Measurements from ENCODE around the gene TSEN2. TPM values are rescaled to one million over a fixed set of nuclear protein-coding genes. Genes with fewer than 3 reads are reported as not detected.
"Not testable (repeated sequence)": the region's sequence is repeated elsewhere in the genome, so short reads cannot be mapped to it uniquely, and the experiment has no call there.

Gene TSEN2
- total and polyA plus RNA-seq, 10 of the 15 experiments (the other 5 are each of a cell fraction or from before 2014, with no cell fraction given) = 17.7 to 32.3 (median 24.3) TPM

DNA sequence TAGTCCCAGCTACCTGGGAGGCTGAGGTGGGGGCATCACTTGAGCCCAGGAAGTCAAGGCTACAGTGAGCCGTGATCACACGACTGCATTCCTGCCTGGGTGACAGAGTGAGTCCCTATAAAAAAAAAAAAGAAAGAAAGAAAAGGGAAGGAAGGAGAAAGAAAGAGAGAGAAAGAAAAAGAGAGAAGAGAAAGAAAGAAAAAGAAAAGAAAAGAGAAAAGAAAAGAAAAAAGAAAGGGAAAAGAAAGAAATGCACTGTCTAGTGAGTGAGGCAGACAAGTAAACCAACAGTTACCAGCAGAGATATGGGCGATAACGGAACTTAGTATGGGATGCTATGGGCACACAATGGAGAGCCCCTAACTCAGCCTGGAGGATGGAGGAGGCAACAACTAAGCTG is 37.2 kb upstream of the TSEN2 start (continued):
- TF ChIP-seq, protein P1, sequence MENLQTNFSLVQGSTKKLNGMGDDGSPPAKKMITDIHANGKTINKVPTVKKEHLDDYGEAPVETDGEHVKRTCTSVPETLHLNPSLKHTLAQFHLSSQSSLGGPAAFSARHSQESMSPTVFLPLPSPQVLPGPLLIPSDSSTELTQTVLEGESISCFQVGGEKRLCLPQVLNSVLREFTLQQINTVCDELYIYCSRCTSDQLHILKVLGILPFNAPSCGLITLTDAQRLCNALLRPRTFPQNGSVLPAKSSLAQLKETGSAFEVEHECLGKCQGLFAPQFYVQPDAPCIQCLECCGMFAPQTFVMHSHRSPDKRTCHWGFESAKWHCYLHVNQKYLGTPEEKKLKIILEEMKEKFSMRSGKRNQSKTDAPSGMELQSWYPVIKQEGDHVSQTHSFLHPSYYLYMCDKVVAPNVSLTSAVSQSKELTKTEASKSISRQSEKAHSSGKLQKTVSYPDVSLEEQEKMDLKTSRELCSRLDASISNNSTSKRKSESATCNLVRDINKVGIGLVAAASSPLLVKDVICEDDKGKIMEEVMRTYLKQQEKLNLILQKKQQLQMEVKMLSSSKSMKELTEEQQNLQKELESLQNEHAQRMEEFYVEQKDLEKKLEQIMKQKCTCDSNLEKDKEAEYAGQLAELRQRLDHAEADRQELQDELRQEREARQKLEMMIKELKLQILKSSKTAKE (IDR thresholded peaks at IDR 0.05; ENCODE audit: low read depth, poor library complexity, severe bottlenecking) = no peak
- no peak for TF ChIP-seq STAT3 (IDR thresholded peaks at IDR 0.05; ENCODE audit: low read depth, low read length)

DNA sequence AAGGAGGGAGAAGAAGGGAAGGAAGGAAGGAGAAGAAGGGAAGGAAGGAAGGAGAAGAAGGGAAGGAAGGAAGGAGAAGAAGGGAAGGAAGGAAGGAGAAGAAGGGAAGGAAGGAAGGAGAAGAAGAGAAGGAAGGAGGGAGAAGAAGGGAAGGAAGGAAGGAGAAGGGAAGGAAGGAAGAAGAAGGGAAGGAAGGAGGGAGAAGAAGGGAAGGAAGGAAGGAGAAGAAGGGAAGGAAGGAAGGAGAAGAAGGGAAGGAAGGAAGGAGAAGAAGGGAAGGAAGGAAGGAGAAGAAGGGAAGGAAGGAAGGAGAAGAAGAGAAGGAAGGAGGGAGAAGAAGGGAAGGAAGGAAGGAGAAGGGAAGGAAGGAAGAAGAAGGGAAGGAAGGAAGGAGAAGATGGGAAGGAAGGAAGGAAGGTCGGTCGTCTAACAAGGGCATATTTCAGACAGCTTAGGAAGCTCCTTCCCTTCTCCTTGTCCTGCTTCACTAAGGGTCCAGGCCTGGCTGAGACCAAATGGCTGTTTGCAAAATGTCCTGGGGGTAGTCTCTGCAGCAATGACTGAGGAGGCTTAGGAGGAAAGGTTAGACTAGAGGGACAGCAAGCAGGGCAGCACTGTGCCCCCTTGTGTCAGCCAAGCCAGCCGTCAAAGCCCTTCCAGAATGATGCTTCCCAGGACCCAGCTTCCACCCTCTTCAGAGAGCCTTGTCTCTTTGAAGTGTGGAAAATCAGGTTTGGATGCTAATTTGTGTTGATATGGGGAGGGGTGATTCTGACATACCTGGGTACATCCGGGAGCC is 35.7 kb upstream of the TSEN2 start:
- DNase-seq (ENCODE audit: low read depth, low spot score); ATAC-seq; intact Hi-C loops (cut with micrococcal nuclease; ENCODE audit: unreplicated experiment); H3K4me2 ChIP-seq (ENCODE audit: control insufficient read depth, insufficient read depth); H4K20me1 ChIP-seq (ENCODE audit: control insufficient read depth, insufficient read depth); H3K4me1 ChIP-seq (ENCODE audit: control insufficient read depth, insufficient read depth, low read length); H2AFZ ChIP-seq (ENCODE audit: control insufficient read depth, low read depth, low read length); H3K36me3 ChIP-seq (ENCODE audit: control insufficient read depth in 2 of 2, insufficient read depth in 2 of 2, low read length in 1 of 2); H3K79me2 ChIP-seq (ENCODE audit: control insufficient read depth, insufficient read depth, low read length); H3K27ac ChIP-seq (ENCODE audit: control insufficient read depth, insufficient read depth); H3K9me3 ChIP-seq (replicated peaks; ENCODE audit: control insufficient read depth, insufficient read depth, low read length); in situ Hi-C loops (cut with MboI); H3K9ac ChIP-seq (ENCODE audit: control insufficient read depth, insufficient read depth, low read length); POLR2A ChIA-PET; H3K4me3 ChIP-seq; BruUV-seq (replicated peaks); H3K27me3 ChIP-seq (replicated peaks in 1 of 2; ENCODE audit: control insufficient read depth in 2 of 2, insufficient read depth in 2 of 2, low read length in 1 of 2); FAIRE-seq: not testable (repeated sequence)
- 58% methylated on average over 4 of the region's 4 CpGs for WGBS (ENCODE audit: insufficient coverage, insufficient replicate concordance, low lambda C conversion rate, missing lambda C conversion rate)
- ChIA-PET SMC1A (ENCODE audit: uncharacterized antibody, unreplicated experiment) (interaction anchor here (1.0 to 1.7 kb wide), 2 partner anchors 30 to 313 kb away, joined by 4 to 5 read pairs; no protein-coding TSS in a partner anchor), CTCF (interaction anchor here (1.4 kb wide), 1 partner anchor 314 kb away, joined by 4 read pairs; no protein-coding TSS in a partner anchor), RAD21 (ENCODE audit: unreplicated experiment) (interaction anchor here (1.0 kb wide), 1 partner anchor 314 kb away, joined by 3 read pairs; no protein-coding TSS in a partner anchor)
